Activated naive CD8-positive, alpha-beta T cell (primary cell): ENCODE results near the gene WDFY4.

Experiments
- H3K27ac Mint-ChIP-seq: one replicate; pipeline ENCODE4 v1.8.0; 2021; ENCODE audit warnings: mixed read lengths
- H3K27me3 Mint-ChIP-seq: one replicate; pipeline ENCODE4 v1.8.0; 2021; ENCODE audit warnings: mixed read lengths
- H3K36me3 Mint-ChIP-seq: one replicate; pipeline ENCODE4 v1.8.0; 2021; ENCODE audit warnings: mixed read lengths
- H3K4me1 Mint-ChIP-seq: one replicate; pipeline ENCODE4 v1.8.0; 2021; ENCODE audit warnings: low read depth, mixed read lengths
- H3K4me3 Mint-ChIP-seq: one replicate; pipeline ENCODE4 v1.8.0; 2021; ENCODE audit warnings: mild to moderate bottlenecking, mixed read lengths
- H3K9me3 Mint-ChIP-seq: one replicate; pipeline ENCODE4 v1.8.0; 2021; ENCODE audit warnings: low read depth, mixed read lengths

Gene WDFY4

GRCh38 chr10:48785796-48786195 is 101.1 kb downstream of the WDFY4 start:
- no peak overlapping the region for H3K4me3 Mint-ChIP-seq

GRCh38 chr10:48786606-48787282 is 102.1 kb downstream of the WDFY4 start:
- Mint-ChIP-seq H3K4me3 (no peak overlapping the region), H3K27me3 (peaks cover 1% of the 10 kb centered on the region), H3K36me3 (no peaks in the 10 kb centered on the region), H3K4me1 (no peaks in the 10 kb centered on the region), H3K9me3 (no peaks in the 10 kb centered on the region), H3K27ac (no peak overlapping the region)

More at GRCh38 chr10:48785796-48786195, 101.1 kb downstream of the WDFY4 start:
- Mint-ChIP-seq H3K4me1 (no peaks in the 10 kb centered on the region), H3K36me3 (no peaks in the 10 kb centered on the region), H3K27ac (no peak overlapping the region), H3K27me3 (peaks cover 1% of the 10 kb centered on the region), H3K9me3 (no peaks in the 10 kb centered on the region)

GRCh38 chr10:48788554-48788953 is 103.9 kb downstream of the WDFY4 start:
- H3K9me3 Mint-ChIP-seq, result no peaks in the 10 kb centered on the region
- H3K4me3 Mint-ChIP-seq, result no peak overlapping the region
- H3K27ac Mint-ChIP-seq, result no peak overlapping the region
- peaks cover 5% of the 10 kb centered on the region for H3K27me3 Mint-ChIP-seq
- no peaks in the 10 kb centered on the region for H3K36me3 Mint-ChIP-seq
- peaks cover 3% of the 10 kb centered on the region for H3K4me1 Mint-ChIP-seq

- Mint-ChIP-seq H3K4me1 (peaks cover 3% of the 10 kb centered on the region), H3K27ac (no peak overlapping the region), H3K4me3 (no peak overlapping the region), H3K27me3 (peaks cover 5% of the 10 kb centered on the region), H3K9me3 (no peaks in the 10 kb centered on the region), H3K36me3 (no peaks in the 10 kb centered on the region)
Observed at GRCh38 chr10:48789486-48790456, 105.1 kb downstream of the WDFY4 start.

- no peaks in the 10 kb centered on the region for H3K9me3 Mint-ChIP-seq
- H3K27ac Mint-ChIP-seq, result no peak overlapping the region
- H3K4me3 Mint-ChIP-seq, result no peak overlapping the region
- peaks cover 3% of the 10 kb centered on the region for H3K4me1 Mint-ChIP-seq
- H3K27me3 Mint-ChIP-seq, result peaks cover 5% of the 10 kb centered on the region
- H3K36me3 Mint-ChIP-seq, result no peaks in the 10 kb centered on the region
Observed at GRCh38 chr10:48790457-48791044, 105.9 kb downstream of the WDFY4 start.

GRCh38 chr10:48791267-48791928 is 106.7 kb downstream of the WDFY4 start:
- no peaks in the 10 kb centered on the region for H3K9me3 Mint-ChIP-seq
- no peak overlapping the region for H3K27ac Mint-ChIP-seq
- H3K27me3 Mint-ChIP-seq, result peaks cover 5% of the 10 kb centered on the region
- H3K4me3 Mint-ChIP-seq, result no peak overlapping the region
- H3K4me1 Mint-ChIP-seq, result peaks cover 3% of the 10 kb centered on the region
- H3K36me3 Mint-ChIP-seq, result no peaks in the 10 kb centered on the region

GRCh38 chr10:48792121-48792520 is 107.4 kb downstream of the WDFY4 start:
- Mint-ChIP-seq H3K4me1 (peaks cover 3% of the 10 kb centered on the region), H3K27ac (no peak overlapping the region), H3K9me3 (no peaks in the 10 kb centered on the region), H3K27me3 (peaks cover 5% of the 10 kb centered on the region), H3K36me3 (no peaks in the 10 kb centered on the region), H3K4me3 (no peak overlapping the region)

GRCh38 chr10:48792687-48793096 is 108.0 kb downstream of the WDFY4 start:
- H3K36me3 Mint-ChIP-seq, result no peaks in the 10 kb centered on the region
- peaks cover 5% of the 10 kb centered on the region for H3K27me3 Mint-ChIP-seq
- no peak overlapping the region for H3K27ac Mint-ChIP-seq
- H3K9me3 Mint-ChIP-seq, result no peaks in the 10 kb centered on the region
- peaks cover 3% of the 10 kb centered on the region for H3K4me1 Mint-ChIP-seq
- H3K4me3 Mint-ChIP-seq, result no peak overlapping the region

GRCh38 chr10:48794074-48794473 is 109.4 kb downstream of the WDFY4 start:
- Mint-ChIP-seq H3K4me1 (peaks cover 4% of the 10 kb centered on the region), H3K27ac (no peak overlapping the region), H3K27me3 (peaks cover 5% of the 10 kb centered on the region), H3K9me3 (no peaks in the 10 kb centered on the region), H3K36me3 (no peaks in the 10 kb centered on the region), H3K4me3 (no peak overlapping the region)

- Mint-ChIP-seq H3K27ac (no peak overlapping the region), H3K4me1 (peaks cover 26% of the 10 kb centered on the region), H3K4me3 (no peak overlapping the region), H3K27me3 (peaks cover 3% of the 10 kb centered on the region), H3K36me3 (peaks cover 5% of the 10 kb centered on the region), H3K9me3 (peaks cover 5% of the 10 kb centered on the region)
Observed at GRCh38 chr10:48796713-48797245, 112.1 kb downstream of the WDFY4 start.

- Mint-ChIP-seq H3K4me3 (no peak overlapping the region), H3K36me3 (peaks cover 5% of the 10 kb centered on the region), H3K9me3 (peaks cover 5% of the 10 kb centered on the region), H3K4me1 (peaks cover 34% of the 10 kb centered on the region), H3K27ac (no peak overlapping the region), H3K27me3 (no peaks in the 10 kb centered on the region)
Observed at GRCh38 chr10:48797830-48798229, 113.2 kb downstream of the WDFY4 start.

- H3K4me1 Mint-ChIP-seq, result peaks cover 32% of the 10 kb centered on the region
- H3K4me3 Mint-ChIP-seq, result no peak overlapping the region
- H3K27me3 Mint-ChIP-seq, result no peaks in the 10 kb centered on the region
- H3K27ac Mint-ChIP-seq, result peak overlapping the region; percentile 36
- H3K9me3 Mint-ChIP-seq, result peaks cover 5% of the 10 kb centered on the region
- H3K36me3 Mint-ChIP-seq, result peaks cover 5% of the 10 kb centered on the region
Observed at GRCh38 chr10:48798481-48799254, 114.0 kb downstream of the WDFY4 start.

GRCh38 chr10:48799341-48800006 is 114.8 kb downstream of the WDFY4 start:
- H3K36me3 Mint-ChIP-seq, result peaks cover 5% of the 10 kb centered on the region
- peak overlapping the region; percentile 36 for H3K27ac Mint-ChIP-seq
- H3K4me1 Mint-ChIP-seq, result peaks cover 40% of the 10 kb centered on the region
- peaks cover 5% of the 10 kb centered on the region for H3K9me3 Mint-ChIP-seq
- H3K27me3 Mint-ChIP-seq, result no peaks in the 10 kb centered on the region
- no peak overlapping the region for H3K4me3 Mint-ChIP-seq
